ENCODE results near the gene SLC16A11. TPM values are rescaled to one million over a fixed set of nuclear protein-coding genes. Genes with fewer than 3 reads are reported as not detected.
"Not testable (repeated sequence)": the region's sequence is repeated elsewhere in the genome, so short reads cannot be mapped to it uniquely, and the experiment has no call there.

Gene SLC16A11, protein sequence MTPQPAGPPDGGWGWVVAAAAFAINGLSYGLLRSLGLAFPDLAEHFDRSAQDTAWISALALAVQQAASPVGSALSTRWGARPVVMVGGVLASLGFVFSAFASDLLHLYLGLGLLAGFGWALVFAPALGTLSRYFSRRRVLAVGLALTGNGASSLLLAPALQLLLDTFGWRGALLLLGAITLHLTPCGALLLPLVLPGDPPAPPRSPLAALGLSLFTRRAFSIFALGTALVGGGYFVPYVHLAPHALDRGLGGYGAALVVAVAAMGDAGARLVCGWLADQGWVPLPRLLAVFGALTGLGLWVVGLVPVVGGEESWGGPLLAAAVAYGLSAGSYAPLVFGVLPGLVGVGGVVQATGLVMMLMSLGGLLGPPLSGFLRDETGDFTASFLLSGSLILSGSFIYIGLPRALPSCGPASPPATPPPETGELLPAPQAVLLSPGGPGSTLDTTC
- total RNA-seq: 1 to 10 TPM in 1 of 4 donors, under 1 TPM in 3; 0.14 to 10.0 (median 0.85) TPM

DNA sequence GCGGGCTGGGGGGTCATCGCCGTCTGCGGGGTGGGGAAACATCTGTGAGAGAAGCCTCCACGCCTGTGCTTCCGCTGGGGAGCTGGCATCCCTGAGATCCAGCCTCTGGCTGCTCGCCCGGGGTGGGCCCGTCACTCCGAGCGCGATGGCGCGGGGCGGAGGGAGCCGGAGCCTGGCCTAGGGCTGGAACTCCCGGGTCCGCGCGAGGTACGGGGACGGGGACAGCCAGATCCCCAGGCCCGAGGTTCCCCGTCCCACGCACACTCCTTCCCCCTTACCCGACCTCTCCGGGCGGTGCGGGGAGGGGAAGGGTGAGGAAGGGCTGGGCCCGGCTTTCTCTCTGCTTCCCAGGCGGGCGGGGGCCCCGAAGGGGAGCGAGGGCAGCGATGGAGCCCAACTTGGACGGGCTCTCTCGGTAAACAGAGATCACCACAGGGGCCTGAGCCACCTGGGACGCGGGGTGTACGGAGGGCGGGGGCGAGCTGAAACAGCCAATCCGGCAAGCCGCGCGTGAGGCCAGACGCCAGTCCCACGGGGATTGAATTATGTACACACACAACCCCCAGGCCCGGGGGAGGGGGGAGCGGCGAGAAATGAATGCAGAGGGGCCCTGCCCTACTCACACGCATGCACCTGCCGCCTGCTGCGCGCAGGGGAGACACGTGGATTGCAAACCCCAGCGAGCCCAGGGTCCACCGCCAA is at the start of gene SLC16A11:
TSS of gene SLC16A11 (minus strand) at position 596 of the 702 bp plus-strand sequence. CDS start at position 17, 579 bp downstream.
- Histone ChIP-seq H3K27ac (peak within 1 kb of the TSS; percentile 25 to 68), H3K36me3 (no peaks in the 10 kb centered on the region), H3K27me3 (peaks cover 0 to 15% of the 10 kb centered on the region in 2 donors), H3K4me1 (peaks cover 0 to 19% of the 10 kb centered on the region in 2 donors), H3K9me3 (no peaks in the 10 kb centered on the region), H3K4me3 (peak within 1 kb of the TSS; percentile 22 to 29)
- no peak for TF ChIP-seq POLR2A (IDR thresholded peaks at IDR 0.05)
- TF ChIP-seq, protein P1, sequence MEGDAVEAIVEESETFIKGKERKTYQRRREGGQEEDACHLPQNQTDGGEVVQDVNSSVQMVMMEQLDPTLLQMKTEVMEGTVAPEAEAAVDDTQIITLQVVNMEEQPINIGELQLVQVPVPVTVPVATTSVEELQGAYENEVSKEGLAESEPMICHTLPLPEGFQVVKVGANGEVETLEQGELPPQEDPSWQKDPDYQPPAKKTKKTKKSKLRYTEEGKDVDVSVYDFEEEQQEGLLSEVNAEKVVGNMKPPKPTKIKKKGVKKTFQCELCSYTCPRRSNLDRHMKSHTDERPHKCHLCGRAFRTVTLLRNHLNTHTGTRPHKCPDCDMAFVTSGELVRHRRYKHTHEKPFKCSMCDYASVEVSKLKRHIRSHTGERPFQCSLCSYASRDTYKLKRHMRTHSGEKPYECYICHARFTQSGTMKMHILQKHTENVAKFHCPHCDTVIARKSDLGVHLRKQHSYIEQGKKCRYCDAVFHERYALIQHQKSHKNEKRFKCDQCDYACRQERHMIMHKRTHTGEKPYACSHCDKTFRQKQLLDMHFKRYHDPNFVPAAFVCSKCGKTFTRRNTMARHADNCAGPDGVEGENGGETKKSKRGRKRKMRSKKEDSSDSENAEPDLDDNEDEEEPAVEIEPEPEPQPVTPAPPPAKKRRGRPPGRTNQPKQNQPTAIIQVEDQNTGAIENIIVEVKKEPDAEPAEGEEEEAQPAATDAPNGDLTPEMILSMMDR (IDR thresholded peaks at IDR 0.05): no peak
- intact Hi-C loops (cut with DNase I; ENCODE audit: low total_unique reads): no loop called here
- DNase-seq: peak in 1 of 2 donors; percentile 40

DNA sequence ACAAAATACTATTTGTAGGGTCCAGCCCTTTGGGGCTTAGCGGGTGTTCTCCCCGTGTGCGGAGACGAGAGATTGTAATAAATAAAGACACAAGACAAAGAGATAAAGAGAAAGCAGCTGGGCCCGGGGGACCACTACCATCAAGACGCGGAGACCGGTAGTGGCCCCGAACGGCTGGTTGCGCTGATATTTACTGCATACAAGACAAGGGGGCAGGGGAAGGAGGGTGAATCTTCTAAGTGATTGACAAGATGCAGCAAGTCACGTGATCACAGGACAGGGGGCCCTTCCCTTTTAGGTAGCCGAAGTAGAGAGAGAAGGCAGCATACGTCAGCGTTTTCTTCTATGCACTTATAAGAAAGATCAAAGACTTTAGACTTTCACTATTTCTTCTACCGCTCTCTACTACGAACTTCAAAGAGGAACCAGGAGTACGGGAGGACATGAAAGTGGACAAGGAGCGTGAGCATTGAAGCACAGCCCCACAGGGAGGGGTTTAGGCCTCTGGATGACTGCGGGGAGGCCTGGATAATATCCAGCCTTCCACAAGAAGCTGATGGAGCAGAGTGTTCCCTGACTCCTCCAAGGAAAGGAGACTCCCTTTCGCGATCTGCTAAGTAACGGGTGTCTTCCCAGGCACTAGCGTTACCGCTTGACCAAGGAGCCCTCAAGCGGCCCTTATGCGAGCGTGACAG is 47.6 kb upstream of the SLC16A11 start:
- DNase-seq: not testable (repeated sequence)

DNA sequence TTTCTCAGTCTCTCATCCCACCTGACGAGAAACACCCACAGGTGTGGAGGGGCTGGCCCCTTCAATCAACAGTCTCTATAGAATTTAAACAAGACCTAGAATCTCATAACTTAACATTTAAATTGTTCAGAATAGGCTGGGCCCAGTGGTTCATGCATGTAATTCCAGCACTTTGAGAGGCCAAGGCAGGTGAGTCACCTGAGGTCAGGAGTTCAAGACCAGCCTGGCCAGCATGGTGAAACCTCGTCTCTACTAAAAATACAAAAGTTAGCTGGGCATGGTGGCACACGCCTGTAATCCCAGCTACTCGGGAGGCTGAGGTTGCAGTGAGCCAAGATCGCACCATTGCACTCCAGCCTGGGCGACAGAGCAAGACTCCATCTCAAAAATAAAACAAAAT is 45.7 kb upstream of the SLC16A11 start:
- H3K9me3 ChIP-seq; intact Hi-C loops (cut with DNase I; ENCODE audit: low total_unique reads); DNase-seq; H3K4me3 ChIP-seq; H3K27ac ChIP-seq; H3K4me1 ChIP-seq; H3K27me3 ChIP-seq; H3K36me3 ChIP-seq: not testable (repeated sequence)

More for the DNA sequence above, 47.6 kb upstream of the SLC16A11 start:
- H3K9me3 ChIP-seq; H3K27me3 ChIP-seq; H3K27ac ChIP-seq; intact Hi-C loops (cut with DNase I; ENCODE audit: low total_unique reads); H3K36me3 ChIP-seq; H3K4me3 ChIP-seq; H3K4me1 ChIP-seq: not testable (repeated sequence)

DNA sequence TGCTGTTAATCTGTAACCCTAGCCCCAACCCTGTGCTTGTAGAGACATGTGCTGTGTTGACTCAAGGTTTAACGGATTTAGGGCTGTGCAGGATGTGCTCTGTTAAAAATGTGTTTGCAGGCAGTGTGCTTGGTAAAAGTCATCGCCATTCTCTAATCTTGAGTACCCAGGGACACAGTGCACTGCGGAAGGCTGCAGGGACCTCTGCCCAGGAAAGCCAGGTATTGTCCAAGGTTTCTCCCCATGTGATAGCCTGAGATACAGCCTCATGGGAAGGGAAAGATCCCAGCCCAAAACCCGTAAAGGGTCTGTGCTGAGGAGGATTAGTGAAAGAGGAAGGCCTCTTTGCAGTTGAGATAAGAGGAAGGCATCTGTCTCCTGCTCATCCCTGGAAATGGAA is 44.5 kb upstream of the SLC16A11 start:
- H3K9me3 ChIP-seq; H3K4me3 ChIP-seq; H3K4me1 ChIP-seq; DNase-seq; H3K27me3 ChIP-seq; intact Hi-C loops (cut with DNase I; ENCODE audit: low total_unique reads); H3K27ac ChIP-seq; H3K36me3 ChIP-seq: not testable (repeated sequence)

DNA sequence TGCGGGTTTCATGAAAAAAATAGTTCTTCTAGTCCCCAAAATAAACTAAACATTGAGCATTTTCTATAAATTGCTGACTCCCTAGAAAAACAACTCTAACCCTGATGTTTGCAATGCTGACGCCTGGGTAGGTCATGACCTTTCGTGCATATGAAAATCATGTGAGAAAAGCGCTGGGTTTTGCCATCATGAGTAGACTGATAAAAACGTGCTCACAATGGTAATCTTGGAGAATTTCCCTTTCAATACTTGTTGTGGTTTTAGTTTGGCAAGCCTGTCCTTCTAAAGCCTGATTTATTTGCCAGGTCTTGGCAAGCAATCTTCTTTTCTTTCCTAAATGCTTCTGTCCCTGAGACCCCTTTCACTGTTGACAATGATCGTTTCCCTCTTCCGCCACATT is 40.2 kb upstream of the SLC16A11 start:
- TF ChIP-seq, protein P1 (IDR thresholded peaks at IDR 0.05): no peak
- no peak for TF ChIP-seq POLR2A (IDR thresholded peaks at IDR 0.05)
- no peak overlapping the region for H3K27ac ChIP-seq
- DNase-seq: no peak
- no peaks in the 10 kb centered on the region for H3K4me1 ChIP-seq
- H3K27me3 ChIP-seq: no peaks in the 10 kb centered on the region
- H3K9me3 ChIP-seq: no peaks in the 10 kb centered on the region
- no peak overlapping the region for H3K4me3 ChIP-seq
- H3K36me3 ChIP-seq: no peaks in the 10 kb centered on the region
- intact Hi-C loops (cut with DNase I; ENCODE audit: low total_unique reads): no loop called here

DNA sequence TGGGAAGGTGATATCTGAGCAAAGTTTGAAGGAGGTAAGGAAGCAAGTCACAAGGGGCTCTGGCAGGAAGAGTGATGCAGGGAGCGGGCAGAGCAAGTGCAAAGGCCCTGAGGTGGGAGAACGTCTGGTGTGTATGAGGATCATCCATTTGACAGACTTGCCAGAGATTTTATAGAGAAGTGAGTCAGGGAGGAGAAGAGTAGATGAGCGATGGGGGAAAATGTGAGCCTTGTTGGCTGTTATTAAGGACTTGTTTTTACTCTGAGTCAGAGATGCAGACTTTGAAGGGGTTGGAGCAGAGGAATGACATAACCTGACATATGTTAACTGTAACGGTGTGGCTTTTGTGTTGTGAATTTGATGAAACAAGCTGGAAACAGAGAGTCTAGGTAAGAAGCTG is 39.7 kb upstream of the SLC16A11 start:
- no peak for TF ChIP-seq POLR2A (IDR thresholded peaks at IDR 0.05)
- TF ChIP-seq, protein P1 (IDR thresholded peaks at IDR 0.05): no peak
- intact Hi-C loops (cut with DNase I; ENCODE audit: low total_unique reads): no loop called here

More for the DNA sequence above, 39.7 kb upstream of the SLC16A11 start:
- Histone ChIP-seq H3K27ac (no peak overlapping the region), H3K4me1 (no peaks in the 10 kb centered on the region), H3K27me3 (no peaks in the 10 kb centered on the region), H3K4me3 (no peak overlapping the region), H3K36me3 (no peaks in the 10 kb centered on the region), H3K9me3 (no peaks in the 10 kb centered on the region)
- DNase-seq: no peak
